BLaER1 treated with 17β-estradiol and CSF1 and Interleukin-3, amounts not matched to agents 10 nM and 100 nM (cell line): ENCODE results near the gene EHBP1L1.
"Not testable (repeated sequence)": the region's sequence is repeated elsewhere in the genome, so short reads cannot be mapped to it uniquely, and the experiment has no call there.

ENCODE experiments used
- H3K27ac ChIP-seq, 11 experiments: shearing (Covaris generic); formaldehyde crosslinking; 2 replicates each; pipeline ENCODE4 v1.8.1; 2022
- H3K27me3 ChIP-seq, 11 experiments: shearing (Covaris generic); formaldehyde crosslinking; 2 replicates each; pipeline ENCODE4 v1.8.1; 2022
- H3K36me3 ChIP-seq, 11 experiments: shearing (Covaris generic); formaldehyde crosslinking; 2 replicates each; pipeline ENCODE4 v1.8.1; 2022
- H3K4me1 ChIP-seq, 10 experiments: shearing (Covaris generic); formaldehyde crosslinking; 2 replicates each; pipeline ENCODE4 v1.8.1; 2022
- H3K4me2 ChIP-seq, 11 experiments: shearing (Covaris generic); formaldehyde crosslinking; 2 replicates each; pipeline ENCODE4 v1.8.1; 2022
- H3K4me3 ChIP-seq, 10 experiments: shearing (Covaris generic); formaldehyde crosslinking; 2 replicates each; pipeline ENCODE4 v1.8.1; 2022
- H3K9ac ChIP-seq, 11 experiments: shearing (Covaris generic); formaldehyde crosslinking; 2 replicates each; pipeline ENCODE4 v1.8.1; 2022
- H3K9me3 ChIP-seq, 11 experiments: shearing (Covaris generic); formaldehyde crosslinking; replicated peaks in 1 of 11; 2 replicates each; pipeline ENCODE4 v1.8.1; 2022
- H4K20me1 ChIP-seq, 11 experiments: shearing (Covaris generic); formaldehyde crosslinking; 2 replicates each; pipeline ENCODE4 v1.8.1; 2022
- Cebpa-rat ChIP-seq, 11 experiments: shearing (Covaris generic); IDR thresholded peaks; 2 replicates each; pipeline ENCODE4 v1.8.1; 2022

EHBP1L1 gene

DNA sequence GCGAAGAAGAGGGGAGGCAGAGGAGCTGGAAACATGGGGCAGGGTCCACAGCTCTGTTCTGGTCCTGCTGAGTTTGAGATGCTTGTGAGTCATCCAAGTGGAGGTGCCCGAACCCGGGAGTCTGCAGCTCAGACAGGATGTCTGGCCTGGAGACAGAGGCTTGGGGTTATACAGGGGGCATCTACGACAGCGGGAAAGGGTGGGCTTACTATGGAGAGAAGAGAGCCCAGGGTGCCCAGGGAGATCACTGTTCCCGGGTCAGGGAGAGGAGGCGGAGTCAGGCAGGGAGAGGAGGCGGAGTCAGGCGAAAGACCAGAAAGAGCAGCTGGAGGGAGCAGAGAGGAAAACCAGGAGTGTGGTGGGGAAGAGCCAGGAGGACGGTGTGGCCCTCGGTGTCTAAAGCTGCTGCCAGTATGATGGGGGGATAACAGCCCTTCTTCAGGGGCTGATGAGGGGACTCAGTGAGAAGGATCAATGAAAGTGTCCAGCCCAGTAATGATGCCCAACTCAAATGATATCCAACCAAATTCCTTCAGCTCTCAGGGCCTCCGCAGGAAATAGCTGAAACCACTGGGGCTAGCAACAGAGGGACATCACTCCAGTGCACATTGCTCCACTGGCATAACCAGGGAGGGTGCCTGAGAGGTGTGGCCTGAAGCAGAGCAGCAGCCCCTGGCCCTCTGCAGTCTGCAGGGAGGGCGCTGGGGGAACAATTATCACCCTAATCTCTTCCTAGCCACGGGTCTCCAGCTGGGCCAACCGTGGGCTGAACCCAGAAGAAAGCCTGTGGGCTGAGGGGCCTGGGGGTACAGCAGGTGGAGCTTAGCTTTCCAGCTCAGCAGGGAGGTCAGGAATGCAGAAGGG lies 15.1 kb upstream of the EHBP1L1 start:
- H3K27ac ChIP-seq: peak overlapping the region in 8 of 11 experiments; percentile 18 to 93 (median 88); a peak in 11 of 22 replicates
- no peak overlapping the region for H3K4me3 ChIP-seq
- peak overlapping the region in 7 of 11 experiments; percentile 3 to 88 (median 32); a peak in 7 of 22 replicates for H3K9ac ChIP-seq

DNA sequence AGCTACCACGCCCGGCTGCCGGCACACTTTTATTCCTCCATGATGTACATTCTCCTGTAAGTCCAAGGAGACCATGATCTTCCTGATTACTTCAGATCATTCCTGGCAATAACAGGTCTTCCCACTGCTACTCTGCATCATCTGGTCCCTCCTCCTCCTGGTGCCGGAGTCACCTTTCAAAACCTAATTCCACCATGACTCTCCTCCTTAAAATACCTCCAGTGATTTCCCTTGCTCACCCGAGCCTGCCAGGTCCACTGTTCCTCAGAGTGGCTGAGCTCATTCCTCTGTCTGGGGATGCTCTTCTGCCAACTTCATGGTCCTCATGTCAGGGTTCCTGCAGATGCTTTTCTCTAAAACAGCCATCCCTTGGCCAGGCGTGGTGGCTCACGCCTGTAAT lies 13.8 kb upstream of the EHBP1L1 start:
- no peak overlapping the region for H3K9ac ChIP-seq
- no peaks in the 10 kb centered on the region for H3K9me3 ChIP-seq

More for the DNA sequence above, 15.1 kb upstream of the EHBP1L1 start:
- H3K9me3 ChIP-seq: no peaks in the 10 kb centered on the region
- H3K27me3 ChIP-seq: no peaks in the 10 kb centered on the region
- H3K36me3 ChIP-seq: no peaks in the 10 kb centered on the region
- peak overlapping the region; percentile 6 to 100 (median 99); a peak in 21 of 22 replicates for H3K4me2 ChIP-seq
- TF ChIP-seq Cebpa-rat (IDR thresholded peaks at IDR 0.05): no peak
- H3K4me1 ChIP-seq: peaks cover 62 to 87% (median 79%) of the 10 kb centered on the region in 10 experiments
- H4K20me1 ChIP-seq: peaks cover 0 to 1% (median 0%) of the 10 kb centered on the region in 11 experiments; a peak in 1 of 22 replicates

GRCh38 chr11:65562788-65563187 lies 13.1 kb upstream of the EHBP1L1 start:
- no peaks in the 10 kb centered on the region for H4K20me1 ChIP-seq
- no peaks in the 10 kb centered on the region for H3K27me3 ChIP-seq
- H3K27ac ChIP-seq: peak overlapping the region in 1 of 11 experiments; percentile 93; a peak in 1 of 22 replicates
- H3K9ac ChIP-seq: no peak overlapping the region
- peaks cover 0 to 3% (median 0%) of the 10 kb centered on the region in 11 experiments; a peak in 4 of 22 replicates for H3K36me3 ChIP-seq
- H3K4me2 ChIP-seq: no peak overlapping the region; a peak in 1 of 22 replicates
- H3K4me1 ChIP-seq: peaks cover 66 to 88% (median 81%) of the 10 kb centered on the region in 10 experiments
- TF ChIP-seq Cebpa-rat (IDR thresholded peaks at IDR 0.05): no peak
- H3K9me3 ChIP-seq: no peaks in the 10 kb centered on the region
- H3K4me3 ChIP-seq: no peak overlapping the region

More for the DNA sequence above, 13.8 kb upstream of the EHBP1L1 start:
- peak overlapping the region in 1 of 11 experiments; percentile 99; a peak in 1 of 22 replicates for H3K4me2 ChIP-seq
- H3K27ac ChIP-seq: peak overlapping the region in 1 of 11 experiments; percentile 37; a peak in 1 of 22 replicates
- H3K4me1 ChIP-seq: peaks cover 62 to 87% (median 79%) of the 10 kb centered on the region in 10 experiments
- H3K4me3 ChIP-seq: no peak overlapping the region
- TF ChIP-seq Cebpa-rat (IDR thresholded peaks at IDR 0.05): no peak
- no peaks in the 10 kb centered on the region for H3K27me3 ChIP-seq
- H3K36me3 ChIP-seq: no peaks in the 10 kb centered on the region
- H4K20me1 ChIP-seq: no peaks in the 10 kb centered on the region

- no peak for TF ChIP-seq Cebpa-rat (IDR thresholded peaks at IDR 0.05)
- H3K27ac ChIP-seq: peak overlapping the region in 8 of 11 experiments; percentile 87 to 93 (median 90); a peak in 14 of 22 replicates
These were observed 12.3 kb upstream of the EHBP1L1 start for GRCh38 chr11:65563601-65564000.

DNA sequence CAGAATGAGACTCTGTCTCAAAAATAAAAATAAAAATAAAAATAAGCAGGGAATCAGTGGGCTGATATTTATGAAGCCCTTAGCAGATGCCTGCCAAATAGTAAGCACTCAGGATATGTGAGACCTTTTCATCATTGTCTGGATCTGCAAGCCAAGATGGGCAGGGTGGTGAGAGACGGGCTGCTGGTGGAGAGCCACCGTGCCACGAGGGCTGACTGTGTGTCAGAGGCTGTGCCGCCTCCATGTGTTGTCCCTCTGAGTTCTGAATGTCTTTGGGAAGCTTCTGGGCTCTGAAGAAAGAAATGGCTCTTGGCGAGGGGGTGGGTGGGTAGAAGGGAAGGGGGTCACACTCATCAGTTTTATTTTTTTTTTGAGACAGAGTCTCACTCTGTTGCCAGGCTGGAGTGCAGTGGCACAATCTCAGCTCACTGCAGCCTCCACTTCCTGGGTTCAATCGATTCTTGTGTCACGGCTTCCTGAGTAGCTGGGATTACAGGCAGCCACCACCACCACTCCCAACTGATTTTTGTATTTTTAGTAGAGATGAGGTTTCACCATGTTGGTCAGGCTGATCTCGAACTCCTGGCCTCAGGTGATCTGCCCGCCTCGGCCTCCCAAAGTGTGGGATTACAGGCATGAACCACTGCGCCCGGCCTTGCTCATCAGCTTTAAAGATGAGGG lies 10.8 kb upstream of the EHBP1L1 start:
- peak overlapping the region in 3 of 10 experiments; percentile 35 to 47 (median 41); a peak in 7 of 20 replicates for H3K4me3 ChIP-seq
- H3K9me3 ChIP-seq, H4K20me1 ChIP-seq, H3K27me3 ChIP-seq: not testable (repeated sequence)
- peak overlapping the region in 10 of 11 experiments; percentile 48 to 93 (median 88); a peak in 20 of 22 replicates for H3K27ac ChIP-seq
- peaks cover 71 to 89% (median 82%) of the 10 kb centered on the region in 10 experiments for H3K4me1 ChIP-seq
- H3K4me2 ChIP-seq: peak overlapping the region; percentile 80 to 100 (median 96)
- peak in 4 of 11 experiments; percentile 38 to 74 (median 62); a peak in 7 of 22 replicates for TF ChIP-seq Cebpa-rat (IDR thresholded peaks at IDR 0.05)
- H3K9ac ChIP-seq: peak overlapping the region; percentile 18 to 79 (median 73); a peak in 20 of 22 replicates
- H3K36me3 ChIP-seq: peaks cover 0 to 11% (median 0%) of the 10 kb centered on the region in 11 experiments; a peak in 4 of 22 replicates

More at GRCh38 chr11:65563601-65564000, 12.3 kb upstream of the EHBP1L1 start:
- no peaks in the 10 kb centered on the region for H3K27me3 ChIP-seq
- H4K20me1 ChIP-seq: no peaks in the 10 kb centered on the region
- H3K9me3 ChIP-seq: no peaks in the 10 kb centered on the region
- H3K4me1 ChIP-seq: peaks cover 72 to 95% (median 88%) of the 10 kb centered on the region in 10 experiments
- peaks cover 0 to 11% (median 0%) of the 10 kb centered on the region in 11 experiments; a peak in 4 of 22 replicates for H3K36me3 ChIP-seq
- peak overlapping the region in 6 of 11 experiments; percentile 4 to 79 (median 35); a peak in 5 of 22 replicates for H3K9ac ChIP-seq
- no peak overlapping the region for H3K4me3 ChIP-seq
- H3K4me2 ChIP-seq: peak overlapping the region in 9 of 11 experiments; percentile 86 to 100 (median 98); a peak in 14 of 22 replicates

DNA sequence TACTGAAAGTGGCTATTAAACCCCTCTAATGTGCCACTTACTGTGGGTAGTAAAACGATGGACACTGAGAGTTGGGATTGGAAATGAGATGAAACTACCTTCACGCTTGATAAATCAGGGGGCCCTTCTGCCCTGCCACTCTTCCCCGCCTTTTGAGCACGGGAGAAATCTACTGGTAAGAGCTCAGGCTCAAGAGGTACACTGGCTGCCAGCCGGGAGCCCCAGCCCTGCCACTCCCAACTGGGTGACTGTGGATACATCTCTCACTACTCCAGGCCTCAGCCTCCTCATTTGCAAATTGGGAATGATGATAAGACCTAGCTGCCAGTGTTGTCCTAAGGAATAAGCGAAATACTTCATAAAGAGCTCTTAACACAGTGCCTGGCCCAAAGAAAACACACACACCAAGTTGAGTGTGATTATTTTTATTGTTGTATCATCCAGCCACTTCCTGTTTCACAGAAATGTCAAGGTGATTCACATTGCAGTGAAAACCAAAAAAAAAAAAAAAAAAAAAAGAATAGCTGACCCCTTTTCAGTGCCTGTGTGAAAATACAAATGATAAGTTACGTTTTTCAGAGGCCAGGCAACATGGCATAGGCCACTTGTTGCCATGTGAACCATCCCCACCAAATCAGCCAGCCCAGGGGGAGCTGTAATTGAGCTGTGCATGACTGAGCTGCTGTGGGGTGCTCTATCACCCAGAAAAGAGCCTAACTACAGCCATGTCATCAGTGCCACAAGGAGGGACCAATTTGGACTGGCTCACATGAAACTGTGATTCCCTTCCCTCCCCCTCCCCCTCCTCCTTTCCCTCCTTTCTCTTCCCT lies 10.0 kb upstream of the EHBP1L1 start:
- Histone ChIP-seq H3K36me3 (peaks cover 0 to 11% (median 0%) of the 10 kb centered on the region in 11 experiments; a peak in 4 of 22 replicates), H3K4me2 (peak overlapping the region; percentile 80 to 100 (median 96)), H3K4me3 (peak overlapping the region in 3 of 10 experiments; percentile 35 to 47 (median 41); a peak in 7 of 20 replicates), H3K4me1 (peaks cover 63 to 82% (median 74%) of the 10 kb centered on the region in 10 experiments), H3K9ac (peak overlapping the region in 10 of 11 experiments; percentile 36 to 79 (median 73); a peak in 19 of 22 replicates), H3K27ac (peak overlapping the region in 10 of 11 experiments; percentile 48 to 93 (median 88); a peak in 20 of 22 replicates), H4K20me1 (peaks cover 0 to 4% (median under 1%) of the 10 kb centered on the region in 11 experiments; a peak in 9 of 22 replicates), H3K9me3 (no peaks in the 10 kb centered on the region), H3K27me3 (no peaks in the 10 kb centered on the region)
- TF ChIP-seq Cebpa-rat (IDR thresholded peaks at IDR 0.05): no peak

- H3K4me3 ChIP-seq: peak overlapping the region; percentile 88 to 99 (median 92)
- TF ChIP-seq Cebpa-rat (IDR thresholded peaks at IDR 0.05): no peak
- peaks cover 0 to 17% (median 3%) of the 10 kb centered on the region in 11 experiments; a peak in 8 of 22 replicates for H3K36me3 ChIP-seq
- H3K9ac ChIP-seq: peak overlapping the region; percentile 84 to 96 (median 94)
- H3K27me3 ChIP-seq: no peaks in the 10 kb centered on the region
- H4K20me1 ChIP-seq: peaks cover 8 to 33% (median 29%) of the 10 kb centered on the region in 11 experiments; a peak in 20 of 22 replicates
- peaks cover 71 to 76% (median 74%) of the 10 kb centered on the region in 10 experiments for H3K4me1 ChIP-seq
- H3K4me2 ChIP-seq: peak overlapping the region; percentile 96 to 100 (median 98)
- peak overlapping the region; percentile 75 to 93 (median 85) for H3K27ac ChIP-seq
- no peaks in the 10 kb centered on the region for H3K9me3 ChIP-seq
These were observed 6.5 kb upstream of the EHBP1L1 start for GRCh38 chr11:65569164-65569972.
